ENCODE measurements around the gene KREMEN2. TPM values are rescaled to one million over a fixed set of nuclear protein-coding genes. Genes with fewer than 3 reads are reported as not detected.

KREMEN2 gene
- total and polyA plus RNA-seq, 2 of the 13 experiments (the other 11 are each of a cell fraction or from before 2014, with no cell fraction given), result 0.48 to 1.2 TPM

DNA sequence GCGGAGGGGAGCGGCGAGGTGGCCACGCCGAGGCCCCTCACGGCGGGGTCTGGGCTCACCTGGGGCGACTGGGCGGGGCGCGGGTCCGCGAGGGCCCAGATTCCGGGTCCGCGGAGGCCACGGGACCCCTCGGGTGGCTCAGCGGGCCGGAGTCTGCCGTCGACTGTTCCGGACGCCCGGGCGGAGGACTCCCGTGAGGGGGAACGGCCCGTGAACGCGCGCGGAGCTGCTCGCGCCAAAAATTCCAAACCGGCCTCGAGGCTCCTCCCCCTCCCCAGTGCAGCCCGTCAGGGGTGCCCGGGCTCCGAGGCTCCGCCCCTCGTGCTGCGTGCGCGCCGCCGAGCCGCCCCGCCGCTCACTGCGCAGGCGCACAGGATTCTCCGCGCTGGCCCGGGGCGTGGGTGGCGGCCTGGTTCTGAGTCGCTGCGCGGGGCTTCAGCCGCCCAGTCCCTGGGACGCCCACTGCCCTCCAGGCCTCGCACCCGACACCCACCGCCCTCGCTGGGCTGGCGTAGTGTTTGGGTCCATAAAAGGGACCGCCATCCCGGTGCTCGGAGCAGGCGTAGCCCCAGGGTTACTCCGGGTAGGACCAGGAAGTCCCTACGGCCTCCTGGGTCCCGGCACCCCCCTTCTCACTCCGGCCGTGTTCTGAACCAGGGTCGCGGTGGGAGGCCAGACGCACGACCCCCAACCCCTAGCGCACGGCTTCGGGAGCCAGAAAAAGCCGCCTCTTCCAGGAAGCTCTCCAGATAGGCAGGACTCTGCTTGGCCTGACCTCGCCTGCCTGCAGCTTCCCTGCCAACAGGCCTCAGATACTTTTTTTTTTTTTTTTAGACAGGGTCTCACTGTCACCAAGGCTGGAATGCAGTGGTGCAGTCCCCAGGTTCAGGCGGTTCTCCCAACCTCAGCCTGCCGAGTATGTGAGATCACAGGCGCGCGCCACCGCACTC, 16.4 kb downstream of the KREMEN2 start, which contains the start of gene PKMYT1 (continued):
- TF ChIP-seq, protein P1, sequence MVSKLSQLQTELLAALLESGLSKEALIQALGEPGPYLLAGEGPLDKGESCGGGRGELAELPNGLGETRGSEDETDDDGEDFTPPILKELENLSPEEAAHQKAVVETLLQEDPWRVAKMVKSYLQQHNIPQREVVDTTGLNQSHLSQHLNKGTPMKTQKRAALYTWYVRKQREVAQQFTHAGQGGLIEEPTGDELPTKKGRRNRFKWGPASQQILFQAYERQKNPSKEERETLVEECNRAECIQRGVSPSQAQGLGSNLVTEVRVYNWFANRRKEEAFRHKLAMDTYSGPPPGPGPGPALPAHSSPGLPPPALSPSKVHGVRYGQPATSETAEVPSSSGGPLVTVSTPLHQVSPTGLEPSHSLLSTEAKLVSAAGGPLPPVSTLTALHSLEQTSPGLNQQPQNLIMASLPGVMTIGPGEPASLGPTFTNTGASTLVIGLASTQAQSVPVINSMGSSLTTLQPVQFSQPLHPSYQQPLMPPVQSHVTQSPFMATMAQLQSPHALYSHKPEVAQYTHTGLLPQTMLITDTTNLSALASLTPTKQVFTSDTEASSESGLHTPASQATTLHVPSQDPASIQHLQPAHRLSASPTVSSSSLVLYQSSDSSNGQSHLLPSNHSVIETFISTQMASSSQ (IDR thresholded peaks at IDR 0.05; ENCODE audit: low read depth), result no peak
- TF ChIP-seq, protein P1 (CRISPR knock-in tag; IDR thresholded peaks at IDR 0.05; ENCODE audit: borderline replicate concordance), result peak; percentile 37; the same call in 1 of the 2 replicates
- TF ChIP-seq, protein P2, sequence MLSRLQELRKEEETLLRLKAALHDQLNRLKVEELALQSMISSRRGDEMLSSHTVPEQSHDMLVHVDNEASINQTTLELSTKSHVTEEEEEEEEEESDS (CRISPR knock-in tag; IDR thresholded peaks at IDR 0.05; ENCODE audit: borderline replicate concordance), result no peak
- peak; percentile 50; the same call in 1 of the 2 replicates for TF ChIP-seq ZFP82 (CRISPR knock-in tag; IDR thresholded peaks at IDR 0.05; ENCODE audit: borderline replicate concordance)
- TF ChIP-seq SOX5 (CRISPR knock-in tag; IDR thresholded peaks at IDR 0.05; ENCODE audit: borderline replicate concordance), result peak; percentile 19; the same call in 1 of the 2 replicates
- TF ChIP-seq PHF5A (CRISPR knock-in tag; IDR thresholded peaks at IDR 0.05; ENCODE audit: low read depth, unreplicated experiment), result peak; percentile 44
- no peak for TF ChIP-seq SP1 (IDR thresholded peaks at IDR 0.05)
- peak; percentile 35; the same call in 1 of the 2 replicates for TF ChIP-seq SP1 (CRISPR knock-in tag; IDR thresholded peaks at IDR 0.05)
- TF ChIP-seq GPN1 (CRISPR knock-in tag; IDR thresholded peaks at IDR 0.05; ENCODE audit: borderline replicate concordance), result no peak
- no peak for TF ChIP-seq ZNF460 (CRISPR knock-in tag; IDR thresholded peaks at IDR 0.05; ENCODE audit: borderline replicate concordance)
- no peak for TF ChIP-seq GTF2F1 (IDR thresholded peaks at IDR 0.05; ENCODE audit: low read length)
- TF ChIP-seq, protein P3, sequence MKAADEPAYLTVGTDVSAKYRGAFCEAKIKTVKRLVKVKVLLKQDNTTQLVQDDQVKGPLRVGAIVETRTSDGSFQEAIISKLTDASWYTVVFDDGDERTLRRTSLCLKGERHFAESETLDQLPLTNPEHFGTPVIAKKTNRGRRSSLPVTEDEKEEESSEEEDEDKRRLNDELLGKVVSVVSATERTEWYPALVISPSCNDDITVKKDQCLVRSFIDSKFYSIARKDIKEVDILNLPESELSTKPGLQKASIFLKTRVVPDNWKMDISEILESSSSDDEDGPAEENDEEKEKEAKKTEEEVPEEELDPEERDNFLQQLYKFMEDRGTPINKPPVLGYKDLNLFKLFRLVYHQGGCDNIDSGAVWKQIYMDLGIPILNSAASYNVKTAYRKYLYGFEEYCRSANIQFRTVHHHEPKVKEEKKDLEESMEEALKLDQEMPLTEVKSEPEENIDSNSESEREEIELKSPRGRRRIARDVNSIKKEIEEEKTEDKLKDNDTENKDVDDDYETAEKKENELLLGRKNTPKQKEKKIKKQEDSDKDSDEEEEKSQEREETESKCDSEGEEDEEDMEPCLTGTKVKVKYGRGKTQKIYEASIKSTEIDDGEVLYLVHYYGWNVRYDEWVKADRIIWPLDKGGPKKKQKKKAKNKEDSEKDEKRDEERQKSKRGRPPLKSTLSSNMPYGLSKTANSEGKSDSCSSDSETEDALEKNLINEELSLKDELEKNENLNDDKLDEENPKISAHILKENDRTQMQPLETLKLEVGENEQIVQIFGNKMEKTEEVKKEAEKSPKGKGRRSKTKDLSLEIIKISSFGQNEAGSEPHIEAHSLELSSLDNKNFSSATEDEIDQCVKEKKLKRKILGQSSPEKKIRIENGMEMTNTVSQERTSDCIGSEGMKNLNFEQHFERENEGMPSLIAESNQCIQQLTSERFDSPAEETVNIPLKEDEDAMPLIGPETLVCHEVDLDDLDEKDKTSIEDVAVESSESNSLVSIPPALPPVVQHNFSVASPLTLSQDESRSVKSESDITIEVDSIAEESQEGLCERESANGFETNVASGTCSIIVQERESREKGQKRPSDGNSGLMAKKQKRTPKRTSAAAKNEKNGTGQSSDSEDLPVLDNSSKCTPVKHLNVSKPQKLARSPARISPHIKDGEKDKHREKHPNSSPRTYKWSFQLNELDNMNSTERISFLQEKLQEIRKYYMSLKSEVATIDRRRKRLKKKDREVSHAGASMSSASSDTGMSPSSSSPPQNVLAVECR (CRISPR knock-in tag; IDR thresholded peaks at IDR 0.05; ENCODE audit: borderline replicate concordance), result peak; percentile 95
- peak; percentile 82 for TF ChIP-seq KLF12 (CRISPR knock-in tag; IDR thresholded peaks at IDR 0.05; ENCODE audit: borderline replicate concordance)
- TF ChIP-seq TOPORS (CRISPR knock-in tag; IDR thresholded peaks at IDR 0.05), result peak; percentile 37; the same call in 1 of the 2 replicates
- TF ChIP-seq TBX3 (IDR thresholded peaks at IDR 0.05; ENCODE audit: borderline replicate concordance), result no peak
- no peak for TF ChIP-seq HNF4A (CRISPR knock-in tag; IDR thresholded peaks at IDR 0.05)
- TF ChIP-seq RXRB (CRISPR knock-in tag; IDR thresholded peaks at IDR 0.05; ENCODE audit: borderline replicate concordance), result no peak
- peak; percentile 59 for TF ChIP-seq GATAD1 (CRISPR knock-in tag; IDR thresholded peaks at IDR 0.05)
- peak; percentile 46; the same call in 1 of the 2 replicates for TF ChIP-seq ZNF83 (CRISPR knock-in tag; IDR thresholded peaks at IDR 0.05; ENCODE audit: borderline replicate concordance)
- no peak for TF ChIP-seq ZNF510 (CRISPR knock-in tag; IDR thresholded peaks at IDR 0.05; ENCODE audit: low read depth)
- TF ChIP-seq RARA (CRISPR knock-in tag; IDR thresholded peaks at IDR 0.05), result no peak
- TF ChIP-seq TCF7 (IDR thresholded peaks at IDR 0.05; ENCODE audit: low read depth), result no peak

Measured in HepG2 (cell line).